RWPE1 (cell line): Measurements from ENCODE around the gene DAAM2.

ENCODE experiments used
- CTCF ChIA-PET: fragments of 350-600 bp; sonication (Branson Sonifier 250); formaldehyde crosslinking; extraction: SDS; loops from one replicate; lab custom pipeline; 2021; lab: Yijun Ruan, JAX
- POLR2A ChIA-PET: fragments of 400-600 bp; formaldehyde crosslinking; extraction: SDS; loops from one replicate; lab custom pipeline; 2020; ENCODE audit warnings: antibody characterized with exemption; ENCODE audit not compliant: low non-redundant PET; lab: Yijun Ruan, JAX
- DNase-seq: peaks from one replicate; pipeline ENCODE4 v3.0.0; 2012; ENCODE audit warnings: low spot score
- H3K27ac ChIP-seq: fragments of 450-650 bp; 2 replicates; pipeline ENCODE4 v1.5.1; 2017
- CTCF ChIP-seq: fragments of 450-650 bp; conservative IDR thresholded peaks from 2 replicates; pipeline ENCODE4 v1.5.1; 2017; ENCODE audit warnings: low read depth, mild to moderate bottlenecking

Gene DAAM2

GRCh38 chr6:39951191-39951590 lies 159.0 kb downstream of the DAAM2 start:
- DNase-seq = no peak
- POLR2A ChIA-PET = no interaction called here
- no peak overlapping the region for H3K27ac ChIP-seq
- no peak for TF ChIP-seq CTCF
- CTCF ChIA-PET = no interaction called here

GRCh38 chr6:39951716-39952115 lies 159.5 kb downstream of the DAAM2 start:
- no peak for TF ChIP-seq CTCF
- CTCF ChIA-PET = no interaction called here
- H3K27ac ChIP-seq = no peak overlapping the region
- POLR2A ChIA-PET = no interaction called here
- no peak for DNase-seq

- no peak for TF ChIP-seq CTCF
- DNase-seq = no peak
- ChIA-PET POLR2A (no interaction called here), CTCF (no interaction called here)
- H3K27ac ChIP-seq = no peak overlapping the region
These were observed 160.0 kb downstream of the DAAM2 start for GRCh38 chr6:39952167-39952566.

GRCh38 chr6:39953076-39953618 lies 161.0 kb downstream of the DAAM2 start:
- DNase-seq = no peak
- H3K27ac ChIP-seq = no peak overlapping the region
- TF ChIP-seq CTCF = no peak
- ChIA-PET CTCF (interaction anchor here (0.6 kb wide), 1 partner anchor 10 kb away, joined by 3 read pairs; no protein-coding TSS in a partner anchor), POLR2A (no interaction called here)
